ENCODE measurements around the gene LBR.

Gene LBR

GRCh38 chr1:225428881-225429455, 1.1 kb upstream of the LBR start:
- intact Hi-C loops (cut with DNase I): no loop called here
- DNase-seq: peak in 1 of 42 donors; percentile 37

- intact Hi-C loops (cut with DNase I): no loop called here
- DNase-seq: peak; percentile 85 to 98 (median 96)
Observed at GRCh38 chr1:225428068-225428880, 436 bp upstream of the LBR start.

- intact Hi-C loops (cut with DNase I): no loop called here
- peak in 24 of 42 donors; percentile 11 to 57 (median 30) for DNase-seq
Observed at GRCh38 chr1:225426395-225427234, 1.2 kb downstream of the LBR start.

- peak in 1 of 42 donors; percentile 29 for DNase-seq
- intact Hi-C loops (cut with DNase I): no loop called here
Observed at GRCh38 chr1:225425201-225425786, 2.5 kb downstream of the LBR start.

- DNase-seq: peak in 1 of 42 donors; percentile 33
- intact Hi-C loops (cut with DNase I): no loop called here
Observed at GRCh38 chr1:225424562-225425200, 3.2 kb downstream of the LBR start.

GRCh38 chr1:225423518-225423855, 4.4 kb downstream of the LBR start:
- peak in 1 of 42 donors; percentile 39 for DNase-seq
- intact Hi-C loops (cut with DNase I): no loop called here

- DNase-seq: no peak
- intact Hi-C loops (cut with DNase I): no loop called here
Observed at GRCh38 chr1:225422795-225423517, 4.9 kb downstream of the LBR start.

GRCh38 chr1:225422031-225422605, 5.7 kb downstream of the LBR start:
- intact Hi-C loops (cut with DNase I): no loop called here
- DNase-seq: peak in 1 of 42 donors; percentile 41

GRCh38 chr1:225418598-225418997, 9.2 kb downstream of the LBR start:
- intact Hi-C loops (cut with DNase I): no loop called here
- no peak for DNase-seq

GRCh38 chr1:225418059-225418458, 9.8 kb downstream of the LBR start:
- intact Hi-C loops (cut with DNase I): no loop called here
- DNase-seq: no peak

GRCh38 chr1:225415967-225416745, 11.7 kb downstream of the LBR start:
- intact Hi-C loops (cut with DNase I): no loop called here
- DNase-seq: no peak

- no peak for DNase-seq
- intact Hi-C loops (cut with DNase I): no loop called here
Observed at GRCh38 chr1:225415307-225415706, 12.5 kb downstream of the LBR start.

- no peak for DNase-seq
Observed at GRCh38 chr1:225413708-225414375, 14.0 kb downstream of the LBR start.

GRCh38 chr1:225412803-225413351, 15.0 kb downstream of the LBR start:
- intact Hi-C loops (cut with DNase I): no loop called here

More at GRCh38 chr1:225413708-225414375, 14.0 kb downstream of the LBR start:
- intact Hi-C loops (cut with DNase I): no loop called here

GRCh38 chr1:225412321-225412720, 15.5 kb downstream of the LBR start:
- DNase-seq: no peak
- intact Hi-C loops (cut with DNase I): no loop called here

More at GRCh38 chr1:225412803-225413351, 15.0 kb downstream of the LBR start:
- no peak for DNase-seq

- intact Hi-C loops (cut with DNase I): no loop called here
Observed at GRCh38 chr1:225410036-225410435, 17.8 kb downstream of the LBR start.

More at GRCh38 chr1:225410036-225410435, 17.8 kb downstream of the LBR start:
- no peak for DNase-seq

Measured in head of caudate nucleus (tissue), 42 donors.